ENCODE measurements around the gene IMMP2L. TPM values are rescaled to one million over a fixed set of nuclear protein-coding genes. Genes with fewer than 3 reads are reported as not detected.
A peak's percentile ranks its signal among the peaks of the same experiment; 100 is the strongest.

IMMP2L gene
- polyA plus RNA-seq, 1 of the 3 experiments (the other 2 are of a cell fraction), result 10.7 TPM

DNA sequence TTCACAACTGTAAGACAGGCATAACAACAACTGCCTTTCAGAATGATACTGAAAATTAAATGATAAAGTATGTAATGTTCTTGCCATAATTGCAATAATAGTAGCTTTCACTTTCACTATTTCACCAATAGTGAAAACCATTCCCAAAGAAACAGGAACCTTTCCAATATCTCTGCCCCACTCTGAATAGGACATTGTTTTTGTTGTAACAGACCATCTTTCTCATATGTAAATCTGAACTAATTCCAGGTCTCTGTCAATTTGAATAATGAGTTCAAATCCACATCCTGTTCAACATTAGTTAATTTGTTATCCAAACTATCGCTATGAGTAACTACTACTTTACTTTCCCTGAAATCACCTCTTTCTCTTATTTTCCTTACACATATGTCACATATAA lies 323.4 kb downstream of the IMMP2L start:
- ChIA-PET CTCF (interaction anchor here (0.7 kb wide), 1 partner anchor 8 kb away, joined by 3 read pairs; no protein-coding TSS in a partner anchor), POLR2A (no interaction called here)
- H3F3A ChIP-seq (replicated peaks; ENCODE audit: insufficient read depth), result no peaks in the 10 kb centered on the region
- peak overlapping the region; percentile 16 for H3K9ac ChIP-seq
- no peaks in the 10 kb centered on the region for H3K79me2 ChIP-seq (ENCODE audit: insufficient read depth)
- TF ChIP-seq JUND (IDR thresholded peaks at IDR 0.05) (0 out of 2 replicates have a peak, but pooled peaks have one; percentile 17), NFIC (IDR thresholded peaks at IDR 0.05; ENCODE audit: borderline replicate concordance) (peak; percentile 45; the same call in 1 of the 2 replicates)
- TF ChIP-seq, protein P1, sequence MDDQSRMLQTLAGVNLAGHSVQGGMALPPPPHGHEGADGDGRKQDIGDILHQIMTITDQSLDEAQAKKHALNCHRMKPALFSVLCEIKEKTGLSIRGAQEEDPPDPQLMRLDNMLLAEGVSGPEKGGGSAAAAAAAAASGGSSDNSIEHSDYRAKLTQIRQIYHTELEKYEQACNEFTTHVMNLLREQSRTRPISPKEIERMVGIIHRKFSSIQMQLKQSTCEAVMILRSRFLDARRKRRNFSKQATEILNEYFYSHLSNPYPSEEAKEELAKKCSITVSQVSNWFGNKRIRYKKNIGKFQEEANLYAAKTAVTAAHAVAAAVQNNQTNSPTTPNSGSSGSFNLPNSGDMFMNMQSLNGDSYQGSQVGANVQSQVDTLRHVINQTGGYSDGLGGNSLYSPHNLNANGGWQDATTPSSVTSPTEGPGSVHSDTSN (IDR thresholded peaks at IDR 0.05), result peak; percentile 71
- TF ChIP-seq, protein P2, sequence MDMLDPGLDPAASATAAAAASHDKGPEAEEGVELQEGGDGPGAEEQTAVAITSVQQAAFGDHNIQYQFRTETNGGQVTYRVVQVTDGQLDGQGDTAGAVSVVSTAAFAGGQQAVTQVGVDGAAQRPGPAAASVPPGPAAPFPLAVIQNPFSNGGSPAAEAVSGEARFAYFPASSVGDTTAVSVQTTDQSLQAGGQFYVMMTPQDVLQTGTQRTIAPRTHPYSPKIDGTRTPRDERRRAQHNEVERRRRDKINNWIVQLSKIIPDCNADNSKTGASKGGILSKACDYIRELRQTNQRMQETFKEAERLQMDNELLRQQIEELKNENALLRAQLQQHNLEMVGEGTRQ (IDR thresholded peaks at IDR 0.05; ENCODE audit: borderline replicate concordance, low read depth, low read length), result no peak
- no peaks in the 10 kb centered on the region for H3K9me2 ChIP-seq
- peaks cover 12 to 21% of the 10 kb centered on the region in 2 experiments; a peak in 2 of 4 replicates for H3K4me1 ChIP-seq (ENCODE audit: control insufficient read depth in 1 of 2, insufficient read depth in 2 of 2, low read depth in 1 of 2, low read length in 1 of 2)
- no peaks in the 10 kb centered on the region for H4K20me1 ChIP-seq (ENCODE audit: insufficient read depth)
- H3K27me3 ChIP-seq (ENCODE audit: insufficient read depth), result no peaks in the 10 kb centered on the region
- H3K36me3 ChIP-seq (replicated peaks in 1 of 2; ENCODE audit: control insufficient read depth in 1 of 2, insufficient read depth in 2 of 2, low read length in 1 of 2), result peaks cover 0 to 4% of the 10 kb centered on the region in 2 experiments
- H3K9me3 ChIP-seq, result 0 out of 2 replicates have a peak, but pooled peaks cover 5% of the 10 kb centered on the region
- H3K4me2 ChIP-seq, result peak overlapping the region; percentile 52
- 37% methylated on average over 1 of the region's 1 CpG for WGBS (ENCODE audit: low lambda C conversion rate)
- peak overlapping the region; percentile 39 for H2AFZ ChIP-seq (ENCODE audit: low read depth)
- DNase-seq, result no peak
- H3K4me3 ChIP-seq (ENCODE audit: low read depth in 2 of 2, low read length in 1 of 2), result peak overlapping the region; percentile 17 to 33; a peak in 3 of 4 replicates
- H3K27ac ChIP-seq (ENCODE audit: low read depth in 2 of 2, low read length in 1 of 2), result peak overlapping the region; percentile 26 to 80; a peak in 3 of 4 replicates

DNA sequence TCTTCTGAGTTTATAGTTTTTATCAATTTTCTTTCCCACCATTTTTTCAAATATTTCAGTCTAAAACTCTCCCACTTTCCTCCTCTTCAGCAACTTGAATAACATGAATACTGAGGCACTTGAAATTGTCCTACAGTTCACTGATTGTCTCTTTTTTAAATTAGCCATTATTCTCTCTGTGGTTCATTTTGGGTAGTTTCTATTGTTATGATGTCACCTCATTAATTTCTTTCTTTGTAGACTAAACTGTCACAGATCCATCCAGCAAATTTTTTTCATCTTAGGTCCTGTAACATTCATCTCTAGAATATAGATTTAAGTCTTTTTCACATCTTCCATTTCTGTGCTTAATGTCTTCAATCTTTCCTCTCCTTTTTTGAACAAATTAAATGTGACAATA lies 326.6 kb downstream of the IMMP2L start:
- Histone ChIP-seq H3K27me3 (ENCODE audit: insufficient read depth) (no peaks in the 10 kb centered on the region), H3K27ac (ENCODE audit: low read depth in 2 of 2, low read length in 1 of 2) (no peak overlapping the region), H3K4me2 (no peak overlapping the region), H3K79me2 (ENCODE audit: insufficient read depth) (no peaks in the 10 kb centered on the region), H3K4me3 (ENCODE audit: low read depth in 2 of 2, low read length in 1 of 2) (no peak overlapping the region), H3K9me3 (0 out of 2 replicates have a peak, but pooled peaks cover 5% of the 10 kb centered on the region), H2AFZ (ENCODE audit: low read depth) (no peak overlapping the region), H3F3A (replicated peaks; ENCODE audit: insufficient read depth) (peaks cover 14% of the 10 kb centered on the region), H3K9me2 (no peaks in the 10 kb centered on the region), H3K4me1 (ENCODE audit: control insufficient read depth in 1 of 2, insufficient read depth in 2 of 2, low read depth in 1 of 2, low read length in 1 of 2) (peaks cover 17 to 20% of the 10 kb centered on the region in 2 experiments; a peak in 2 of 4 replicates), H3K9ac (no peak overlapping the region), H3K36me3 (replicated peaks in 1 of 2; ENCODE audit: control insufficient read depth in 1 of 2, insufficient read depth in 2 of 2, low read length in 1 of 2) (peaks cover 0 to 4% of the 10 kb centered on the region in 2 experiments), H4K20me1 (ENCODE audit: insufficient read depth) (no peaks in the 10 kb centered on the region)
- TF ChIP-seq NRF1 (IDR thresholded peaks at IDR 0.05; ENCODE audit: low read depth, low read length) (no peak), GATA2 (CRISPR knock-in tag; IDR thresholded peaks at IDR 0.05) (no peak)
- TF ChIP-seq, protein P1 (IDR thresholded peaks at IDR 0.05), result no peak
- DNase-seq, result no peak
- ChIA-PET POLR2A (no interaction called here), CTCF (no interaction called here)

All from SK-N-SH (cell line).